Esophagus muscularis mucosa (tissue), 4 donors: Measurements from ENCODE around the gene PPM1D.

Experiments used
- EP300 ChIP-seq: sonication (generic); formaldehyde crosslinking; IDR thresholded peaks from one replicate; pipeline ENCODE4 v1.6.1; 2017; ENCODE audit warnings: antibody characterized with exemption
- POLR2A ChIP-seq: fragments of 450-650 bp; IDR thresholded peaks from one replicate; pipeline ENCODE4 v1.6.1; 2017; ENCODE audit warnings: antibody characterized with exemption, moderate library complexity, mild to moderate bottlenecking, low read depth
- TF ChIP-seq, protein P1 (sequence below), 3 experiments: fragments of 200-600 bp in 2 of 3; fragments of 450-650 bp in 1 of 3; sonication (generic) in 2 of 3; IDR thresholded peaks; one replicate each; pipeline ENCODE4 v1.5.1; 2017 to 2019; ENCODE audit warnings: antibody characterized with exemption in 3 of 3, mild to moderate bottlenecking in 2 of 3, moderate library complexity in 1 of 3

DNA sequence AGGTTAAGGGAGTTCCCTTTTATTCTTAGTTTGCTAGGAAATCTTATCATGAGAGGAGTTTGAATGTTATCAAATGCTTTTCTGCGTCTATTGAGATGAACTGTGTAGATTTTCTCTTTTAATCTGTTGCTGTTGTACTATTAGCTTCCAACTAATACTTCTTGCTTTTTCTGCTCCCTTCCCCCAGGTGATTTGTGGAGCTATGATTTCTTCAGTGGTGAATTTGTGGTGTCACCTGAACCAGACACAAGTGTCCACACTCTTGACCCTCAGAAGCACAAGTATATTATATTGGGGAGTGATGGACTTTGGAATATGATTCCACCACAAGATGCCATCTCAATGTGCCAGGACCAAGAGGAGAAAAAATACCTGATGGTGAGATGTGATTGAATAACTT, 47.7 kb downstream of the PPM1D start:
- TF ChIP-seq, protein P1, sequence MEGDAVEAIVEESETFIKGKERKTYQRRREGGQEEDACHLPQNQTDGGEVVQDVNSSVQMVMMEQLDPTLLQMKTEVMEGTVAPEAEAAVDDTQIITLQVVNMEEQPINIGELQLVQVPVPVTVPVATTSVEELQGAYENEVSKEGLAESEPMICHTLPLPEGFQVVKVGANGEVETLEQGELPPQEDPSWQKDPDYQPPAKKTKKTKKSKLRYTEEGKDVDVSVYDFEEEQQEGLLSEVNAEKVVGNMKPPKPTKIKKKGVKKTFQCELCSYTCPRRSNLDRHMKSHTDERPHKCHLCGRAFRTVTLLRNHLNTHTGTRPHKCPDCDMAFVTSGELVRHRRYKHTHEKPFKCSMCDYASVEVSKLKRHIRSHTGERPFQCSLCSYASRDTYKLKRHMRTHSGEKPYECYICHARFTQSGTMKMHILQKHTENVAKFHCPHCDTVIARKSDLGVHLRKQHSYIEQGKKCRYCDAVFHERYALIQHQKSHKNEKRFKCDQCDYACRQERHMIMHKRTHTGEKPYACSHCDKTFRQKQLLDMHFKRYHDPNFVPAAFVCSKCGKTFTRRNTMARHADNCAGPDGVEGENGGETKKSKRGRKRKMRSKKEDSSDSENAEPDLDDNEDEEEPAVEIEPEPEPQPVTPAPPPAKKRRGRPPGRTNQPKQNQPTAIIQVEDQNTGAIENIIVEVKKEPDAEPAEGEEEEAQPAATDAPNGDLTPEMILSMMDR (IDR thresholded peaks at IDR 0.05) = no peak
- TF ChIP-seq POLR2A (no peak), EP300 (no peak)
